Esophagus muscularis mucosa (tissue), 4 donors: ENCODE data around the gene STAP2. TPM values are rescaled to one million over a fixed set of nuclear protein-coding genes. Genes with fewer than 3 reads are reported as not detected.

Experiments used
- DNase-seq: peaks from one replicate; pipeline ENCODE4 v3.0.0-alpha.2; 2017; ENCODE audit errors: extremely low spot score
- H3K27ac ChIP-seq, 4 donors: fragments of 200-600 bp; sonication (generic); replicated peaks in 1 of 4; 1 replicate in 3 of 4; 2 replicates in 1 of 4; pipeline ENCODE4 v1.5.1; 2016 to 2019; ENCODE audit warnings: mild to moderate bottlenecking in 1 of 4
- H3K27me3 ChIP-seq, 4 donors: fragments of 200-600 bp; sonication (generic); one replicate each; pipeline versions ENCODE4 v1.5.1 to v1.6.0; 2016 to 2019
- H3K36me3 ChIP-seq, 4 donors: fragments of 200-600 bp; sonication (generic); one replicate each; pipeline ENCODE4 v1.5.1; 2016 to 2019
- H3K4me1 ChIP-seq, 4 donors: fragments of 200-600 bp; sonication (generic); one replicate each; pipeline ENCODE4 v1.5.1; 2016 to 2019
- H3K4me3 ChIP-seq, 4 donors: fragments of 200-600 bp; sonication (generic); 1 replicate in 2 of 4; 2 replicates in 2 of 4; pipeline ENCODE4 v1.5.1; 2016 to 2019; ENCODE audit warnings: mild to moderate bottlenecking in 4 of 4, moderate library complexity in 1 of 4
- H3K9me3 ChIP-seq, 4 donors: fragments of 200-600 bp; sonication (generic); 1 replicate in 3 of 4; 2 replicates in 1 of 4; pipeline ENCODE4 v1.5.1; 2016 to 2019
- CTCF ChIP-seq, 3 experiments: fragments of 200-600 bp in 2 of 3; fragments of 450-650 bp in 1 of 3; sonication (generic) in 2 of 3; IDR thresholded peaks; one replicate each; pipeline ENCODE4 v1.5.1; 2017 to 2019; ENCODE audit warnings: antibody characterized with exemption in 3 of 3, mild to moderate bottlenecking in 2 of 3, moderate library complexity in 1 of 3
- EP300 ChIP-seq: sonication (generic); formaldehyde crosslinking; IDR thresholded peaks from one replicate; pipeline ENCODE4 v1.6.1; 2017; ENCODE audit warnings: antibody characterized with exemption
- POLR2A ChIP-seq: fragments of 450-650 bp; IDR thresholded peaks from one replicate; pipeline ENCODE4 v1.6.1; 2017; ENCODE audit warnings: antibody characterized with exemption, moderate library complexity, mild to moderate bottlenecking, low read depth
- POLR2AphosphoS5 ChIP-seq, 2 donors: sonication (generic); formaldehyde crosslinking; IDR thresholded peaks; one replicate each; pipeline ENCODE4 v1.6.1; 2017; ENCODE audit warnings: antibody characterized with exemption in 2 of 2
- WGBS: methylation state at CpG from one replicate; pipeline ENCODE4 v1.1.5; 2018; 5-methylcytosine and 5-hydroxymethylcytosine counted together
- intact Hi-C: fragments of 100-400 bp; cut with DNase I; formaldehyde crosslinking; loops from one replicate; pipeline ENCODE4 v1.15.1; 2023
- total RNA-seq, 4 donors: library from RNA; depleted of rRNA; stranded (reverse); fragments of >200 nt; gene quantifications; one replicate each; pipeline versions ENCODE4 v1.1.0 to v1.2.1, GENCODE V29; 2016

The STAP2 gene
- total RNA-seq, result 1 to 10 TPM in 2 of 4 donors, under 1 TPM in 1, not detected in 1; 0.52 to 3.3 (median 1.7) TPM

GRCh38 chr19:4338441-4339355 is at the start of gene STAP2:
Gene STAP2, minus strand, starts transcription at chr19:4338827. Its CDS starts 74 bp downstream, at chr19:4338753.
- Histone ChIP-seq H3K27ac (peak within 1 kb of the TSS; percentile 18 to 52 (median 43)), H3K36me3 (no peaks in the 10 kb centered on the region), H3K4me3 (peak within 1 kb of the TSS; percentile 42 to 60 (median 50)), H3K9me3 (no peaks in the 10 kb centered on the region), H3K4me1 (peaks cover 11 to 23% (median 18%) of the 10 kb centered on the region in 4 donors), H3K27me3 (no peaks in the 10 kb centered on the region)
- TF ChIP-seq POLR2AphosphoS5 (IDR thresholded peaks at IDR 0.05) (no peak), CTCF (IDR thresholded peaks at IDR 0.05) (no peak), EP300 (no peak), POLR2A (no peak)
- 61% methylated on average over 20 of the region's 27 CpGs for WGBS
- intact Hi-C loops, result no loop called here
- DNase-seq, result no peak

GRCh38 chr19:4386041-4386782 is 47.6 kb upstream of the STAP2 start:
- intact Hi-C loops, result no loop called here
- 82% methylated on average over 13 of the region's 13 CpGs for WGBS
- Histone ChIP-seq H3K36me3 (peaks cover 0 to 31% (median 26%) of the 10 kb centered on the region in 4 donors), H3K4me1 (peaks cover 47 to 85% (median 68%) of the 10 kb centered on the region in 4 donors), H3K9me3 (no peaks in the 10 kb centered on the region), H3K4me3 (no peak overlapping the region), H3K27me3 (no peaks in the 10 kb centered on the region), H3K27ac (peak overlapping the region in 1 of 4 donors; percentile 7)
- TF ChIP-seq POLR2AphosphoS5 (IDR thresholded peaks at IDR 0.05) (no peak), CTCF (IDR thresholded peaks at IDR 0.05) (peak in 1 of 3 experiments; percentile 12), EP300 (no peak)
- DNase-seq, result no peak

- intact Hi-C loops, result no loop called here
- H3K9me3 ChIP-seq, result no peaks in the 10 kb centered on the region
- no peak overlapping the region for H3K4me3 ChIP-seq
- H3K27me3 ChIP-seq, result no peaks in the 10 kb centered on the region
- DNase-seq, result no peak
- TF ChIP-seq CTCF (IDR thresholded peaks at IDR 0.05), result no peak
- no peak for TF ChIP-seq EP300
- TF ChIP-seq POLR2A, result no peak
- TF ChIP-seq POLR2AphosphoS5 (IDR thresholded peaks at IDR 0.05), result no peak
- H3K36me3 ChIP-seq, result peaks cover 0 to 31% (median 26%) of the 10 kb centered on the region in 4 donors
- WGBS, result 75% methylated on average over 15 of the region's 15 CpGs
- peaks cover 43 to 85% (median 67%) of the 10 kb centered on the region in 4 donors for H3K4me1 ChIP-seq
- H3K27ac ChIP-seq, result peak overlapping the region in 1 of 4 donors; percentile 7
Measured at GRCh38 chr19:4385291-4386040, 46.8 kb upstream of the STAP2 start.

GRCh38 chr19:4380254-4380727 is 41.7 kb upstream of the STAP2 start:
- intact Hi-C loops, result no loop called here
- no peak for DNase-seq
- no peaks in the 10 kb centered on the region for H3K9me3 ChIP-seq
- peaks cover 47 to 85% (median 70%) of the 10 kb centered on the region in 4 donors for H3K4me1 ChIP-seq
- H3K27ac ChIP-seq, result peak overlapping the region; percentile 35 to 68 (median 49)
- peak in 1 of 2 donors; percentile 34 for TF ChIP-seq POLR2AphosphoS5 (IDR thresholded peaks at IDR 0.05)
- TF ChIP-seq CTCF (IDR thresholded peaks at IDR 0.05), result no peak
- no peak overlapping the region for H3K4me3 ChIP-seq
- H3K27me3 ChIP-seq, result no peaks in the 10 kb centered on the region
- WGBS, result 32% methylated on average over 16 of the region's 17 CpGs
- H3K36me3 ChIP-seq, result peaks cover 0 to 22% (median 20%) of the 10 kb centered on the region in 4 donors
